Ovary (tissue), 3 donors: ENCODE data around the gene JADE3.

Experiments
- EP300 ChIP-seq: sonication (generic); formaldehyde crosslinking; IDR thresholded peaks from one replicate; pipeline ENCODE4 v1.6.1; 2017; ENCODE audit warnings: antibody characterized with exemption
- POLR2A ChIP-seq: fragments of 450-650 bp; IDR thresholded peaks from one replicate; pipeline ENCODE4 v1.6.1; 2017; ENCODE audit warnings: antibody characterized with exemption, mild to moderate bottlenecking, moderate library complexity
- TF ChIP-seq, protein P1 (sequence below), 3 donors: fragments of 450-650 bp in 2 of 3; fragments of 200-600 bp in 1 of 3; IDR thresholded peaks; one replicate each; pipeline versions ENCODE4 v1.5.1 to v1.8.0; 2016 to 2022; ENCODE audit warnings: antibody characterized with exemption in 3 of 3, mild to moderate bottlenecking in 1 of 3
- donor health status: DM: no; HTN: no; CAD: no.

DNA sequence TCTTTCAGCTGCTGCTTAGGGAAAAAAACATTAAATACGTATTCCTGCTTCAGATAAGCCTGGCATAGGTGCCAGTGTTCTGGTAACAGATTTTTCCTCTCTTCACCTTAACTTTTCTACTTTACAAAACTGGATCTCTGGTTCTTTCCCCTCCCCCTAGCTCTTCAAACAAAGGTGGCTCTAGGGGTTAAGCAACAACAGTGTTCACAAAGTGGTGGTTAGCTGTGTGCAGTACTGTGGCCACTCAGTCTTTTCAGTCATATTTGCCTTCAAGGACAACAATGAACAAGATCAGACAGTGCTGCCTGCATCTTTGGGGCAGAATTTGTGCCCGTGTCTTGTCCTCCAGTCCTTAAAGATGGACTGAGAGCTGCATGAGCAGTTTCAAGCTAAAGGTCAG lies 151.0 kb downstream of the JADE3 start:
- TF ChIP-seq, protein P1, sequence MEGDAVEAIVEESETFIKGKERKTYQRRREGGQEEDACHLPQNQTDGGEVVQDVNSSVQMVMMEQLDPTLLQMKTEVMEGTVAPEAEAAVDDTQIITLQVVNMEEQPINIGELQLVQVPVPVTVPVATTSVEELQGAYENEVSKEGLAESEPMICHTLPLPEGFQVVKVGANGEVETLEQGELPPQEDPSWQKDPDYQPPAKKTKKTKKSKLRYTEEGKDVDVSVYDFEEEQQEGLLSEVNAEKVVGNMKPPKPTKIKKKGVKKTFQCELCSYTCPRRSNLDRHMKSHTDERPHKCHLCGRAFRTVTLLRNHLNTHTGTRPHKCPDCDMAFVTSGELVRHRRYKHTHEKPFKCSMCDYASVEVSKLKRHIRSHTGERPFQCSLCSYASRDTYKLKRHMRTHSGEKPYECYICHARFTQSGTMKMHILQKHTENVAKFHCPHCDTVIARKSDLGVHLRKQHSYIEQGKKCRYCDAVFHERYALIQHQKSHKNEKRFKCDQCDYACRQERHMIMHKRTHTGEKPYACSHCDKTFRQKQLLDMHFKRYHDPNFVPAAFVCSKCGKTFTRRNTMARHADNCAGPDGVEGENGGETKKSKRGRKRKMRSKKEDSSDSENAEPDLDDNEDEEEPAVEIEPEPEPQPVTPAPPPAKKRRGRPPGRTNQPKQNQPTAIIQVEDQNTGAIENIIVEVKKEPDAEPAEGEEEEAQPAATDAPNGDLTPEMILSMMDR (IDR thresholded peaks at IDR 0.05): no peak
- TF ChIP-seq EP300 (no peak), POLR2A (no peak)
